HEK293T (cell line): ENCODE measurements around the gene ZBTB4.
A peak's percentile ranks its signal among the peaks of the same experiment; 100 is the strongest.

Experiments used
- CTCF ChIA-PET: fragments of 350-600 bp; formaldehyde crosslinking; extraction: SDS; loops from one replicate; lab custom pipeline; 2021; ENCODE audit warnings: antibody characterized with exemption, inconsistent platforms; lab: Yijun Ruan, JAX
- POLR2A ChIA-PET: fragments of 350-600 bp; formaldehyde crosslinking; extraction: SDS; loops from one replicate; lab custom pipeline; 2020; ENCODE audit warnings: antibody characterized with exemption, inconsistent platforms; lab: Yijun Ruan, JAX
- DNase-seq: peaks from one replicate; pipeline ENCODE4 v3.0.0; 2012; ENCODE audit warnings: mixed read lengths; ENCODE audit errors: extremely low spot score
- ARNT ChIP-seq: fragments of 450-650 bp; IDR thresholded peaks from 2 replicates; pipeline ENCODE4 v1.6.1; 2017; ENCODE audit warnings: mild to moderate bottlenecking
- BHLHE40 ChIP-seq: fragments of 450-650 bp; IDR thresholded peaks from 2 replicates; pipeline ENCODE4 v1.6.1; 2016; ENCODE audit warnings: mild to moderate bottlenecking, moderate library complexity, borderline replicate concordance
- CTBP1 ChIP-seq: fragments of 450-650 bp; IDR thresholded peaks from 2 replicates; pipeline ENCODE4 v1.6.1; 2016; ENCODE audit warnings: borderline replicate concordance
- ELF4 ChIP-seq: fragments of 450-650 bp; IDR thresholded peaks from 2 replicates; pipeline ENCODE4 v1.6.1; 2017; ENCODE audit warnings: antibody characterized with exemption
- FOXA1 ChIP-seq: fragments of 450-650 bp; IDR thresholded peaks from 2 replicates; pipeline ENCODE4 v1.6.1; 2016; ENCODE audit warnings: mild to moderate bottlenecking
- FOXK2 ChIP-seq: fragments of 450-650 bp; IDR thresholded peaks from 2 replicates; pipeline ENCODE4 v1.6.1; 2016; ENCODE audit warnings: mild to moderate bottlenecking
- FOXM1 ChIP-seq: fragments of 450-650 bp; IDR thresholded peaks from 2 replicates; pipeline ENCODE4 v1.6.1; 2017; ENCODE audit warnings: mild to moderate bottlenecking, borderline replicate concordance
- HDGF ChIP-seq: fragments of 450-650 bp; IDR thresholded peaks from 2 replicates; pipeline ENCODE4 v1.6.1; 2017; ENCODE audit warnings: antibody characterized with exemption, borderline replicate concordance
- L3MBTL2 ChIP-seq: fragments of 450-650 bp; conservative IDR thresholded peaks from 2 replicates; pipeline ENCODE4 v1.6.1; 2016; ENCODE audit warnings: mild to moderate bottlenecking
- LEF1 ChIP-seq: fragments of 450-650 bp; IDR thresholded peaks from 2 replicates; pipeline ENCODE4 v1.6.1; 2017; ENCODE audit warnings: mild to moderate bottlenecking, borderline replicate concordance
- NFRKB ChIP-seq: fragments of 450-650 bp; IDR thresholded peaks from 2 replicates; pipeline ENCODE4 v1.6.1; 2016; ENCODE audit warnings: mild to moderate bottlenecking, moderate library complexity
- SP1 ChIP-seq: fragments of 450-650 bp; IDR thresholded peaks from 2 replicates; pipeline ENCODE4 v1.6.1; 2017
- SUZ12 ChIP-seq: fragments of 450-650 bp; IDR thresholded peaks from 2 replicates; pipeline ENCODE4 v1.6.1; 2016; ENCODE audit warnings: mild to moderate bottlenecking
- TARDBP ChIP-seq: fragments of 450-650 bp; IDR thresholded peaks from 2 replicates; pipeline ENCODE4 v1.6.1; 2016
- ZNF384 ChIP-seq: fragments of 450-650 bp; IDR thresholded peaks from 2 replicates; pipeline ENCODE4 v1.6.1; 2016
- TF ChIP-seq, protein P1 (sequence below): fragments of 450-650 bp; IDR thresholded peaks from 2 replicates; pipeline ENCODE4 v1.6.1; 2016

ZBTB4 gene

DNA sequence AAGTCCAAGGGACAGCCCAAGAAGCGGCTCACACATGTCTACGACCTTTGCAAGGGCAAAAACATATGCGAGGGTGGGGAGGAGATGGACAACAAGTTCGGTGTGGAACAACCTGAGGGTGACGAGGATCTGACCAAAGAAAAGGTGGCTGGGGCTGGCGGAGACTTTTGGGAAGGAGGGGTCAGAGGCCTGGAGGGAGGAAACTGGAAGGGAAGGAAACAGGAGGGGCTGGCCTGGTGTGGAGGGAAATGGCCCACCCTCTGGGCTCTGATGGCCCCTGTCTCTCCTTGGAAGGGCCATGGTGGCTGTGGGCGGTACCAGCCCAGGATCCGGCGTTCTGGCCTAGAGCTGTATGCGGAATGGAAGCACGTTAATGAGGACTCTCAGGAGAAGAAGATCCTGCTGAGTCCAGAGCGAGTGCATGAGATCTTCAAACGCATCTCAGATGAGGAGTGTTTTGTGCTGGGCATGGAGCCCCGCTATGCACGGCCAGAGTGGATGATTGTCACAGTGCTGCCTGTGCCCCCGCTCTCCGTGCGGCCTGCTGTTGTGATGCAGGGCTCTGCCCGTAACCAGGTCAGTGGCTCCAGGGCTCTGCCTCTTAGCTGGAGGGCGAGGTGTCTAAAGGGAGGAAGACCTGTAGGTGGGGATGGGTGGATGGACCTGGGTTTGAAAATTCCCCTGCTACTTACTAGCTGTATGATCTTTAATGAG is 17.2 kb upstream of the ZBTB4 start:
- DNase-seq = no peak
- no peak for TF ChIP-seq SUZ12
- no peak for TF ChIP-seq LEF1
- TF ChIP-seq NFRKB = no peak
- no peak for TF ChIP-seq ARNT
- ChIA-PET CTCF (no interaction called here), POLR2A (interaction anchor here (0.7 kb wide), 1 partner anchor 13 kb away, joined by 3 read pairs; no protein-coding TSS in a partner anchor)

DNA sequence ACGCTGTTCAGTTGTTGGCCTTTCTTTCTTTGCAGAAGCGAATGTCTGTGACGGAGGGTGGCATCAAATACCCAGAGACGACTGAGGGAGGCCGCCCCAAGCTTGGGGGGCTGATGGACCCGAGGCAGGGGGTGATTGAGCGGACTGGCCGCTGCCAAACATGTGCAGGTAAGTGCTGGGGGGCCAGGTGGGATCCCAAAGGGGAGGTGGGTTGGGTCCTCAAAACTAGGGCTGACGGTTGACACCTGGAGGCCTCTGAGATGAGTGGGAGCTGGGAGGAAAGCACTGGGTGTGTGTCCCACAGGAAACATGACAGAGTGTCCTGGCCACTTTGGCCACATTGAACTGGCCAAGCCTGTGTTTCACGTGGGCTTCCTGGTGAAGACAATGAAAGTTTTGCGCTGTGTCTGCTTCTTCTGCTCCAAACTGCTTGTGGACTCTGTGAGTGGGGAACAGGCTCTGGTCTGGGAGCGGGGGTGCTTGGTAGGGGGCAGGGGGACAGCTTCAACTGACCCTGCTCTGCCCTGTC is 16.5 kb upstream of the ZBTB4 start:
- POLR2A ChIA-PET = no interaction called here
- no peak for DNase-seq
- CTCF ChIA-PET = no interaction called here
- TF ChIP-seq ARNT = no peak
- TF ChIP-seq L3MBTL2 = no peak
- TF ChIP-seq ZNF384 = no peak
- TF ChIP-seq ELF4 = no peak
- TF ChIP-seq FOXK2 = no peak
- TF ChIP-seq FOXM1 = no peak
- no peak for TF ChIP-seq SP1
- no peak for TF ChIP-seq TARDBP
- no peak for TF ChIP-seq CTBP1
- no peak for TF ChIP-seq NFRKB

DNA sequence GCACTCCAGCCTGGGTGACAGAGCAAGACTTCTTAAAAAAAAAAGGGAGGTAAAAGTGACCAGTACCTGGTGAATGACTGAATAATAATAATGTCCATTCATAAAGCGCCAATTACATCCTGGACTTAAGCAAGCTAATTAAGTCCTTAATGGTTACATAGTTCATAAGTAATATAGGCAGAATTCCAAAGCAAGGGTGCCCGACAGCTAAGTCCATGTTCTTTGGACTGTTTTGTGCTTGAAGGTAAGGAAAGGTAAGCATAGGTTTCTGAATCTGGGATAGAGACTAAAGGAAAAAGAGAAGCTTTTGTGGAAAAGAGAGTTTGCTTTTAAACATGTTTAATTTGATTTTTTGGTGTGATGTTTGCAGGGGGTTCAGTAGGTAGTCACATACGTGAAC is 14.5 kb upstream of the ZBTB4 start:
- TF ChIP-seq CTBP1 (no peak), SUZ12 (no peak), BHLHE40 (no peak), ZNF384 (no peak), LEF1 (no peak)
- ChIA-PET POLR2A (no interaction called here), CTCF (interaction anchor here (0.8 kb wide), 1 partner anchor 29 kb away, joined by 5 read pairs; no protein-coding TSS in a partner anchor)
- DNase-seq = no peak

DNA sequence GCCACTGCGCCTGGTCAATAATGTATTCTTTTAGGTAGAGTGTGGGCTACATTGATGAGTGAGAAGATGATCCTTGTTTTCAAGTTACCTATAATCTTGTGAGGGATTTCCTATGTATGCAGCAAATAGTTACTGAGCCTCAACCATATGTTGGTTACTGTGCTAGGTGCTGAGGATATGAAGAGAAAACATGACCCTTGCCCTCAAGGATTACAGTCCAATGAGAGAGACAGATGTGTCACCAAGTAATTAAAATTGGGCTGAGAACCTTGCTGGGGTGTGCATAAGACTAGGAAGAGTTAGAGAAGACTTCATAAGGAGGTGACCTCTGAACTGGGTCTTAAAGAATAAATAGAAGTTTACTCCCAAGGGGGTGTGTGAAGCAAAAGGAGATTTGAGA is 12.2 kb upstream of the ZBTB4 start:
- ChIA-PET CTCF (no interaction called here), POLR2A (no interaction called here)

DNA sequence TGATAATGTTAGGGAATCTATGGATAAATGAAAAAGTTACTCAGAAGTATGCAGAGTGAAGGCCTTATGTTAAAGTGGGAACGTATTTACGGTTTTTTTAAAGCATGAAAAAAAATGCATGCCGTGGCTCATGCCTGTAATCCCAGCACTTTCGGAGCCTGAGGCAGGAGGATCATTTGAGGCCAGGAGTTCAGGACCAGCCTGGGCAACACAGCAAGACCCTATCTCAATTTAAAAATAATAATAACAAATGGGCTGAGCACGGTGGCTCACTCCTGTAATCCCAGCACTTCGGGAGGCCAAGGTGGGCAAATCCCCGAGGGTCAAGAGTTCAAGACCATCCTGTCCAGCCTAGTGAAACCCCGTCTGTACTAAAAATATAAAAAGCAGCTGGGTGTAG is 10.7 kb upstream of the ZBTB4 start:
- no peak for DNase-seq
- TF ChIP-seq SUZ12 = no peak
- no peak for TF ChIP-seq SP1
- TF ChIP-seq ARNT = no peak
- no peak for TF ChIP-seq LEF1
- no peak for TF ChIP-seq FOXM1
- no peak for TF ChIP-seq HDGF
- TF ChIP-seq, protein P1, sequence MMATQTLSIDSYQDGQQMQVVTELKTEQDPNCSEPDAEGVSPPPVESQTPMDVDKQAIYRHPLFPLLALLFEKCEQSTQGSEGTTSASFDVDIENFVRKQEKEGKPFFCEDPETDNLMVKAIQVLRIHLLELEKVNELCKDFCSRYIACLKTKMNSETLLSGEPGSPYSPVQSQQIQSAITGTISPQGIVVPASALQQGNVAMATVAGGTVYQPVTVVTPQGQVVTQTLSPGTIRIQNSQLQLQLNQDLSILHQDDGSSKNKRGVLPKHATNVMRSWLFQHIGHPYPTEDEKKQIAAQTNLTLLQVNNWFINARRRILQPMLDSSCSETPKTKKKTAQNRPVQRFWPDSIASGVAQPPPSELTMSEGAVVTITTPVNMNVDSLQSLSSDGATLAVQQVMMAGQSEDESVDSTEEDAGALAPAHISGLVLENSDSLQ = no peak
- TF ChIP-seq L3MBTL2 = no peak
- TF ChIP-seq FOXA1 = no peak
- no peak for TF ChIP-seq CTBP1
- no peak for TF ChIP-seq ZNF384
- no peak for TF ChIP-seq FOXK2
- no peak for TF ChIP-seq TARDBP
- no peak for TF ChIP-seq ELF4
- TF ChIP-seq NFRKB = no peak
- CTCF ChIA-PET = interaction anchor here (0.6 kb wide), 1 partner anchor 31 kb away, joined by 4 read pairs; no protein-coding TSS in a partner anchor
- POLR2A ChIA-PET = no interaction called here

More for the DNA sequence above, 12.2 kb upstream of the ZBTB4 start:
- DNase-seq = no peak
- TF ChIP-seq ELF4 (no peak), ZNF384 (no peak), SP1 (no peak), L3MBTL2 (no peak), FOXA1 (no peak), BHLHE40 (no peak), CTBP1 (no peak), ARNT (no peak), FOXK2 (no peak), FOXM1 (no peak), TARDBP (no peak), HDGF (no peak), LEF1 (no peak), SUZ12 (no peak), NFRKB (no peak)
- TF ChIP-seq, protein P1 = no peak

DNA sequence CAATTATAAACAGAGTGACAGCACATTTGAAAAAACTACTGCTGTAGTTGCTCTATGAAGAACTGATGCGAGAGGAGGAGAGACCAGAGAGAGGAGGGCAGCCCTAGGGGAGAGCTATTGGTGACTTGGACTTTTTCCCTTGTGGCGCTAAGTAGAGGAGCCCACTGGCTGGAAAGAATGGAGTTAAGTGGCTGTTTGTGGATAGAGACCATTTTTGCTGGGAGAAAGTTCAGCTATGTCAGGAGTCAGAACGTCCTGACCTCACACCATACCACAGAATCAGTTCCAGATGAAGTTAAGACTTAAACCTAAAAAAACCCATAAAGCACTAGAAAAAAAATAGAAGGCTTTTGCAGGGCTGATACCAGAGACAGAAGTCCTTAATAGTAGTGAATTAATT is 6.8 kb upstream of the ZBTB4 start:
- TF ChIP-seq BHLHE40 (no peak), TARDBP (no peak), NFRKB (no peak)
- POLR2A ChIA-PET = interaction anchor here (0.9 to 3.6 kb wide), 6 partner anchors 10 to 100 kb away, joined by 3 to 24 read pairs (median 6); partner anchors contain the start of genes CHRNB1 and FGF11
- CTCF ChIA-PET = interaction anchor here (0.6 to 1.4 kb wide), 4 partner anchors 33 to 129 kb away, joined by 3 to 9 read pairs (median 3); no protein-coding TSS in a partner anchor
- no peak for DNase-seq

DNA sequence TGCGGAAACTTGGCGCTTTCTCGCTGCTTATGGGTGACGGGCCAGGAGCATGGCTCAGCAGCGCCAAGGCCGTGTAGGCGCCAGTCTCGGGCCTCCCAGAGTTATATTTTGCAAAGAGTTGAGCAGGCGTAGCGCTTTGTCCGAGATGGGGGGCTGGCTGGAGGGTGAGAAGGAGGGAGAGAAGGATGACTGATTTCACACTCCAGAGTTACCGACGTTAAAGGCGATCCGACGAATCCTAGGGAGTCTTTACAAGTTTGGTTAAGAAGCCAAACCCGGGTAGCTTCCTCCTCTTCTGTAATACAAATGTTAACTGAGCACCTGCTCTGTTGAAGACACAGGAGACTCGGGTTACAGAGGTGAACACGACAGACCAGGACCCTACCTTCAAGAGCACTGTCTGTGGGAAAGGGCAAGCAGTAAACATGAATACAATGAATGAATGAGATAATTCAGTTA is 5.5 kb upstream of the ZBTB4 start:
- CTCF ChIA-PET = no interaction called here
- POLR2A ChIA-PET = interaction anchor here (0.8 to 3.6 kb wide), 9 partner anchors 16 to 156 kb away, joined by 3 to 24 read pairs (median 4); partner anchors contain the start of genes CHRNB1, FGF11 and NEURL4
- TF ChIP-seq ZNF384 (no peak), HDGF (peak; percentile 59; the same call in 1 of the 2 replicates), L3MBTL2 (peak; percentile 46; the same call in 1 of the 2 replicates)
- TF ChIP-seq, protein P1 = no peak
- no peak for DNase-seq
